Esophagus squamous epithelium (tissue), 5 donors: ENCODE measurements around the gene EIPR1. TPM values are rescaled to one million over a fixed set of nuclear protein-coding genes. Genes with fewer than 3 reads are reported as not detected.
"Not testable (repeated sequence)": the region's sequence is repeated elsewhere in the genome, so short reads cannot be mapped to it uniquely, and the experiment has no call there.

Experiments
- DNase-seq: peaks from one replicate; lab custom pipeline; 2025; lab: John Stamatoyannopoulos, UW
- H3K27ac ChIP-seq, 4 donors: fragments of 200-600 bp; sonication (generic); one replicate each; pipeline ENCODE4 v1.5.1; 2016 to 2019; ENCODE audit warnings: mild to moderate bottlenecking in 1 of 4
- H3K27me3 ChIP-seq, 4 donors: fragments of 200-600 bp; sonication (generic); 1 replicate in 3 of 4; 2 replicates in 1 of 4; pipeline versions ENCODE4 v1.5.1 to v1.6.0; 2017 to 2021; ENCODE audit warnings: antibody characterized with exemption in 1 of 4
- H3K36me3 ChIP-seq, 3 donors: fragments of 200-600 bp; sonication (generic); one replicate each; pipeline ENCODE4 v1.5.1; 2016 to 2019
- H3K4me1 ChIP-seq, 3 donors: fragments of 200-600 bp; sonication (generic); one replicate each; pipeline ENCODE4 v1.5.1; 2017 to 2019
- H3K4me3 ChIP-seq, 4 donors: fragments of 200-600 bp; sonication (generic); 1 replicate in 3 of 4; 2 replicates in 1 of 4; pipeline ENCODE4 v1.5.1; 2016 to 2019; ENCODE audit warnings: mild to moderate bottlenecking in 2 of 4, moderate library complexity in 1 of 4
- H3K9me3 ChIP-seq, 3 donors: fragments of 200-600 bp; sonication (generic); one replicate each; pipeline ENCODE4 v1.5.1; 2016 to 2019
- POLR2A ChIP-seq, 4 donors: fragments of 450-650 bp; IDR thresholded peaks; one replicate each; pipeline ENCODE4 v1.6.1; 2017; ENCODE audit warnings: antibody characterized with exemption in 4 of 4, mild to moderate bottlenecking in 4 of 4, moderate library complexity in 3 of 4
- WGBS, 2 donors: methylation state at CpG; one replicate each; pipeline ENCODE4 v1.1.5; 2018; 5-methylcytosine and 5-hydroxymethylcytosine counted together
- intact Hi-C: fragments of 100-400 bp; cut with DNase I; formaldehyde crosslinking; loops from one replicate; pipeline ENCODE4 v1.15.0; 2022
- total RNA-seq, 4 donors: library from RNA; depleted of rRNA; stranded (reverse); fragments of >200 nt; gene quantifications; one replicate each; pipeline ENCODE4 v1.1.0, GENCODE V29; 2016
- TF ChIP-seq, protein P1 (sequence below), 6 experiments: fragments of 450-650 bp in 4 of 6; fragments of 200-600 bp in 2 of 6; sonication (generic) in 2 of 6; IDR thresholded peaks; one replicate each; pipeline ENCODE4 v1.5.1; 2016 to 2019; ENCODE audit warnings: antibody characterized with exemption in 6 of 6, mild to moderate bottlenecking in 4 of 6, moderate library complexity in 4 of 6
- donor health status: DM: yes; HTN: yes; CAD: no.

The EIPR1 gene
- total RNA-seq, 4 donors from 2014 or later, result 27.3 to 50.6 (median 31.9) TPM

DNA sequence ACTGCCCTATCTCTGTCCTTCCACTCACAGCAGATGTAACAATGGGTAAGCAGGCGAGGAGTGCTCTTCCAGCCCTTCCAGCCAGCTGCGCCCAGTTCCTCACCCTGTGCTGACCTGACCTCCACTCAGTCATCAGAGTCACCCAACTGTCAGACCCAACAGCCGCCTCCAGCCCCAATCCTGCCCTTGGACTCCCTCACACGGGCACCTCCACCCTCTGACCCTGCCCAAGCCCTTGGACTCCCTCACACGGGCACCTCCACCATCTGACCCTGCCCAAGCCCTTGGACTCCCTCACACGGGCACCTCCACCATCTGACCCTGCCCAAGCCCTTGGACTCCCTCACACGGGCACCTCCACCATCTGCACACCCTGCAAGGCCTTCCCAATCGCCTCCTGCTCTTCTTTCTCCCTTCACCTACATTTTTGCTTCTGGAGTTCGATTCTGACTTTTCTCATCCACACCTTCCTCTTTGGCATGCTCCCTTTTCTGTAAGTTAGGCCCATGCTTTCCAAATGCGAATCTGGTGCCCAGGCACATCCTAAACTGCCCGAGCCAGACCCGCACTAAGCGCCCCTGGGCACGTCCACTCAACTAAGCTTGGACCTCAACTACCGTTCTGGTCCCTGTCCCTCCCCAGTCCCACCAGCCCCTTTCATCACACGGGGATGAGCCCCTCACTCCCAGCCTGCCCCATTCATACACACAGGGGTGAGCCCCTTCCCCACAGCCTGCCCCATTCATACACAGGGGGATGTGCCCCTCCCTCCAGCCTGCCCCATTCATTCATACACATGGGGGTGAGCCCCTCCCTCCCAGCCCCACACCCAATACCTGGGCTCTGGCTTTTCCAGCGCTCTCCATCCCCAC is 15.9 kb downstream of the EIPR1 start:
- intact Hi-C loops, result no loop called here
- Histone ChIP-seq H3K4me3 (no peak overlapping the region), H3K36me3 (no peaks in the 10 kb centered on the region), H3K9me3 (no peaks in the 10 kb centered on the region), H3K4me1 (peaks cover 0 to 10% (median 0%) of the 10 kb centered on the region in 3 donors), H3K27me3 (no peaks in the 10 kb centered on the region), H3K27ac (no peak overlapping the region)
- TF ChIP-seq POLR2A (IDR thresholded peaks at IDR 0.05), result no peak
- TF ChIP-seq, protein P1, sequence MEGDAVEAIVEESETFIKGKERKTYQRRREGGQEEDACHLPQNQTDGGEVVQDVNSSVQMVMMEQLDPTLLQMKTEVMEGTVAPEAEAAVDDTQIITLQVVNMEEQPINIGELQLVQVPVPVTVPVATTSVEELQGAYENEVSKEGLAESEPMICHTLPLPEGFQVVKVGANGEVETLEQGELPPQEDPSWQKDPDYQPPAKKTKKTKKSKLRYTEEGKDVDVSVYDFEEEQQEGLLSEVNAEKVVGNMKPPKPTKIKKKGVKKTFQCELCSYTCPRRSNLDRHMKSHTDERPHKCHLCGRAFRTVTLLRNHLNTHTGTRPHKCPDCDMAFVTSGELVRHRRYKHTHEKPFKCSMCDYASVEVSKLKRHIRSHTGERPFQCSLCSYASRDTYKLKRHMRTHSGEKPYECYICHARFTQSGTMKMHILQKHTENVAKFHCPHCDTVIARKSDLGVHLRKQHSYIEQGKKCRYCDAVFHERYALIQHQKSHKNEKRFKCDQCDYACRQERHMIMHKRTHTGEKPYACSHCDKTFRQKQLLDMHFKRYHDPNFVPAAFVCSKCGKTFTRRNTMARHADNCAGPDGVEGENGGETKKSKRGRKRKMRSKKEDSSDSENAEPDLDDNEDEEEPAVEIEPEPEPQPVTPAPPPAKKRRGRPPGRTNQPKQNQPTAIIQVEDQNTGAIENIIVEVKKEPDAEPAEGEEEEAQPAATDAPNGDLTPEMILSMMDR (IDR thresholded peaks at IDR 0.05), result no peak
- 88 to 90% methylated on average over 16 to 17 of the region's 17 CpGs for WGBS, 2 donors
- no peak for DNase-seq

- TF ChIP-seq, protein P1 (IDR thresholded peaks at IDR 0.05), result no peak
- no peak for TF ChIP-seq POLR2A (IDR thresholded peaks at IDR 0.05)
- Histone ChIP-seq H3K4me1 (peaks cover 0 to 31% (median 0%) of the 10 kb centered on the region in 3 donors), H3K36me3 (peaks cover 0 to 15% (median 0%) of the 10 kb centered on the region in 3 donors), H3K27ac (no peak overlapping the region), H3K9me3 (no peaks in the 10 kb centered on the region), H3K4me3 (no peak overlapping the region), H3K27me3 (no peaks in the 10 kb centered on the region)
- no peak for DNase-seq
- intact Hi-C loops, result no loop called here
- 89 to 95% methylated on average over 8 of the region's 8 CpGs for WGBS, 2 donors
These were observed 19.7 kb downstream of the EIPR1 start for GRCh38 chr2:3357926-3358325.

DNA sequence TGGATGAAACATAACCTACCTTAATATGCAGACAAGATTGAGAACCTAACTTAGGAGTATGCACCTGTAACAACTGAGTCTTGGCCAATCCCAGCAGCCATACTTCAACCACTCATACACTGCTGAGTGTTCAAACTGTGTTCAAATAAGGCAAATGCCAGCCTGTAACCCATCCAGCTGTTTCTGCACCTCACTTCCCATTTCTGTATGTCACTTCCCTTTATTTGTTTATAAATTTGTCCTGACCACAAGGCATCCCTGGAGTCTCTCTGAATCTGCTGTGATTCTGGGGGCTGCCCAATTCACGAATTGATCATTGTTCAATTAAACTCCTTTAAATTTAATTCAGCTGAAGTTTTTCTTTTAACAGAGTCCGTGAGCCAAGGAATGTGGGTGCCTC is 20.2 kb downstream of the EIPR1 start:
- WGBS, 2 donors, result 88 to 97% methylated on average over 2 of the region's 2 CpGs

DNA sequence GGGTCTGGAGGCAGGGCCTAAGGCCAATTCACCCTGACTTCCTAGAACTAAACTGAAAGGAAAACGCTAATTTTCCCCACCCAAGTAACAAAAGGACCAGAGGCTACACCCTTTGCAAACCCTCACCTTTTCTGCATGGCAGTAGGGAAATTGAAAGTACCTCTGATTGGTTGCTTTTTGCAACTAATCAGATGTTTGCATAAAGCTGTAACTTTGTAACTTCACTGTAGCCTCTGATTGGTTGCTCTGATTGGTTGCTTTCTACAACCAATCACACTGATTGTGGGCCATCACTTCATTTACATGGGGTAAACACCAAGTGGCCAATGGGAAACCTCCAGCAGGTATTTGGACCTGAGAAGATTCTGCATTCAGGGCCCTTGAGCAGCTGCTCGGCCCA is 20.8 kb downstream of the EIPR1 start:
- WGBS, 2 donors, result 65 to 68% methylated on average over 2 of the region's 2 CpGs
- no peak for DNase-seq
- H3K27me3 ChIP-seq, result no peaks in the 10 kb centered on the region
- intact Hi-C loops, result no loop called here
- H3K4me1 ChIP-seq, result peaks cover 0 to 31% (median 0%) of the 10 kb centered on the region in 3 donors
- peaks cover 0 to 3% (median 0%) of the 10 kb centered on the region in 3 donors for H3K9me3 ChIP-seq
- H3K36me3 ChIP-seq, result peaks cover 0 to 26% (median 0%) of the 10 kb centered on the region in 3 donors
- TF ChIP-seq, protein P1 (IDR thresholded peaks at IDR 0.05), result no peak
- TF ChIP-seq POLR2A (IDR thresholded peaks at IDR 0.05), result no peak
- no peak overlapping the region for H3K4me3 ChIP-seq
- peak overlapping the region in 2 of 4 donors; percentile 68 to 73 for H3K27ac ChIP-seq

More for the DNA sequence above, 20.2 kb downstream of the EIPR1 start:
- H3K9me3 ChIP-seq, DNase-seq, intact Hi-C loops, H3K4me3 ChIP-seq, H3K27me3 ChIP-seq: not testable (repeated sequence)
- peaks cover 0 to 20% (median 0%) of the 10 kb centered on the region in 3 donors for H3K36me3 ChIP-seq
- peaks cover 0 to 31% (median 0%) of the 10 kb centered on the region in 3 donors for H3K4me1 ChIP-seq
- peak overlapping the region in 1 of 4 donors; percentile 68 for H3K27ac ChIP-seq

GRCh38 chr2:3355951-3356569 is 21.6 kb downstream of the EIPR1 start:
- H3K4me3 ChIP-seq, result no peak overlapping the region
- no peaks in the 10 kb centered on the region for H3K27me3 ChIP-seq
- H3K9me3 ChIP-seq, result peaks cover 0 to 3% (median 0%) of the 10 kb centered on the region in 3 donors
- peaks cover 0 to 26% (median 0%) of the 10 kb centered on the region in 3 donors for H3K36me3 ChIP-seq
- H3K4me1 ChIP-seq, result peaks cover 0 to 31% (median 0%) of the 10 kb centered on the region in 3 donors
- no peak for TF ChIP-seq POLR2A (IDR thresholded peaks at IDR 0.05)
- TF ChIP-seq, protein P1 (IDR thresholded peaks at IDR 0.05), result no peak
- intact Hi-C loops, result no loop called here
- WGBS, 2 donors, result 84 to 85% methylated on average over 4 to 5 of the region's 8 CpGs
- DNase-seq, result no peak
- peak overlapping the region in 2 of 4 donors; percentile 68 to 73 for H3K27ac ChIP-seq
